Fibroblast of the aortic adventitia (primary cell): Measurements from ENCODE around the gene SAMD4A. TPM values are rescaled to one million over a fixed set of nuclear protein-coding genes. Genes with fewer than 3 reads are reported as not detected.
A peak's percentile ranks its signal among the peaks of the same experiment; 100 is the strongest.

Source experiments
- DNase-seq: peaks from one replicate; pipeline ENCODE4 v3.0.0-alpha.2; 2010; ENCODE audit warnings: low read depth
- H3K4me3 ChIP-seq: 2 replicates; pipeline ENCODE4 v1.5.1; 2011; ENCODE audit warnings: low read depth, mild to moderate bottlenecking, control low read depth, low read length, moderate library complexity
- total RNA-seq: library from RNA; depleted of rRNA; stranded (reverse); fragments of >200 nt; gene quantifications from 2 replicates; pipeline ENCODE4 v1.2.3, GENCODE V29; 2012; ENCODE audit warnings: low replicate concordance
- TF ChIP-seq, protein P1 (sequence below): IDR thresholded peaks from 2 replicates; pipeline ENCODE4 v1.5.1; 2011; ENCODE audit warnings: mild to moderate bottlenecking, low read length, control low read depth, inconsistent platforms; ENCODE audit not compliant: insufficient read depth

SAMD4A gene
- total RNA-seq, 1 donor, result 20.1 TPM

DNA sequence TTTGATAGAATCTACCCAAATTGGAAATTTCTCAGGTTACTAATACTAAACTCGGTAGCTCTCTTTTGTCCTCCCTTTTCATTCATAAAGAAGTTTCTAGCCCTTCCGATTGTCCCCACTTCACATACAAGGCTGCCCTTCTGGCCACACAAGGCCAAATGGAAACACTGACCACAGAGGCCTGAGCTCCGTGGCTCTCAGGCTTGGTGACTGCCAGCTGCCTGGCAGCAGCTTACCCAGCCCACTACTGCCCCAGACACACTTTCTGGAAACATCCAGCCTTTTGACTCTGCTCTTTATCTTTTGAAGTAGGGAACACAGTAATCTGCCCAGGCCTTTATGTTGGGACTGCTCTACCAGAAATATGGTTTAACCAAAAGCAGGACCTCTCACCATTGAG is 168.5 kb downstream of the SAMD4A start:
- no peak overlapping the region for H3K4me3 ChIP-seq
- TF ChIP-seq, protein P1, sequence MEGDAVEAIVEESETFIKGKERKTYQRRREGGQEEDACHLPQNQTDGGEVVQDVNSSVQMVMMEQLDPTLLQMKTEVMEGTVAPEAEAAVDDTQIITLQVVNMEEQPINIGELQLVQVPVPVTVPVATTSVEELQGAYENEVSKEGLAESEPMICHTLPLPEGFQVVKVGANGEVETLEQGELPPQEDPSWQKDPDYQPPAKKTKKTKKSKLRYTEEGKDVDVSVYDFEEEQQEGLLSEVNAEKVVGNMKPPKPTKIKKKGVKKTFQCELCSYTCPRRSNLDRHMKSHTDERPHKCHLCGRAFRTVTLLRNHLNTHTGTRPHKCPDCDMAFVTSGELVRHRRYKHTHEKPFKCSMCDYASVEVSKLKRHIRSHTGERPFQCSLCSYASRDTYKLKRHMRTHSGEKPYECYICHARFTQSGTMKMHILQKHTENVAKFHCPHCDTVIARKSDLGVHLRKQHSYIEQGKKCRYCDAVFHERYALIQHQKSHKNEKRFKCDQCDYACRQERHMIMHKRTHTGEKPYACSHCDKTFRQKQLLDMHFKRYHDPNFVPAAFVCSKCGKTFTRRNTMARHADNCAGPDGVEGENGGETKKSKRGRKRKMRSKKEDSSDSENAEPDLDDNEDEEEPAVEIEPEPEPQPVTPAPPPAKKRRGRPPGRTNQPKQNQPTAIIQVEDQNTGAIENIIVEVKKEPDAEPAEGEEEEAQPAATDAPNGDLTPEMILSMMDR, result no peak
- no peak for DNase-seq

DNA sequence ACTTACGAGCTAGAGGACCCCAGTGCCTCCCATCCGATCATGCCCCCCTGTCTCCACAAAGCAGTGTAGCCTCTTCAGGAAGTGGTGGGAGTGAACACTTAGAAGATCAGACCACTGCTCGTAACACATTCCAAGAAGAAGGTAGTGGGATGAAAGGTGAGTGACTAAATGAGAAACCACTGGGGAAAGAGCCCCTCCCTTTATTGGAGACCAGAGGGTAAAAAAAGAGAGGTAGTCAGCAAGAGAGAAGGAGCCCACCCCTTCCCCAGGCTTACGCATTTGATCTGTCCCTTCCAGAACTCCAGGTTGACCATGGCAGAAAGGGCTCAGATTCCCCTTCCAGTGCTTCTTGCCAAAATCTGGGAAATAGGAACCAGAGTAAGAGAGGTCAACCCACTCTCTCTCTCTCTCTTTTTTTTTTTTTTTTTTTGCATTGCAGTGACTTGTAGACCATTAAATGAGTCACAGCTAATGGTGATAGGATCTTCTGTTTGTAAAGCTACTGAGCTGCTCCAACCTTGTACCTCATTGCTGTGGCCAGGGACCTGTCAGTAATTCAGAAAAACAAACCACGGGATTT is 170.3 kb downstream of the SAMD4A start:
- H3K4me3 ChIP-seq, result no peak overlapping the region
- TF ChIP-seq, protein P1, result no peak
- DNase-seq, result peak; percentile 61

DNA sequence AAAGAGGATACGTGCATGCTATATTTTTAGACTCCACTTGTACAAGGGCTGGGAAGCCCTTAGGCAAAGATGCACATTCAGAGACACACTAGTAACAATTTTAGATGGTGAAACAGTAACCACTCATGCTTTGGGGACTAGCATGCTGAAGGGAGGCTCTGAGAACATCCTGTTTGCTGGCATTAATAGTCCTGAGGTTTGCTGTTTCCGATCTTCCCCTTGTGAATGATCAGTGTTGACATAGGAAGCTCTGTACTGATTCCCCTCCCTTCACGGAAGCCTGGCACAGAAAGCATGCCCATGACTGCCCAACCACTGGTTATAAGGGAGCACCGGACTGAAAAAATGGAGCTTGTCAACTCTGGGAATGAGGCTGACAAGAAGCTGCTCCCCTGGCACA is 171.1 kb downstream of the SAMD4A start:
- no peak overlapping the region for H3K4me3 ChIP-seq
- TF ChIP-seq, protein P1, result no peak
- DNase-seq, result no peak

DNA sequence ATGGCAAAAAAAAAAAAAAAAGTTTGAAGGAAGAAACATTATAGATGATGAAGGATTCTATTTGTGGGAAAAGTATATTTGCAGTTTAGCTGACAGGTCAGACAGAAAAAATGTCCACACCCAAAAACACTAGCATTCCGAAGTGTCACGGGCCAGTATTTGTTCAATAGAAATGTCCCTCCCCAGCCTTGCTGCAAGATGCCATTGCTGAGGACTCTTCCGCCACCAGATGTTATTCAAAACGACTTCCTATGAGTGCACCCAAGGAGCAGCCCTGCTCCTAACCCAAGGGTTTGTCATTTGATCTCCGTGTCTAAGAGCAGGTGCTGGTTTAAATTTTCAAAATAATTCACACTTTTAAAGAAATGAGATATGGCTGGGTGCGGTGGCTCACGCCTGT is 172.6 kb downstream of the SAMD4A start:
- no peak for DNase-seq
- TF ChIP-seq, protein P1, result no peak

DNA sequence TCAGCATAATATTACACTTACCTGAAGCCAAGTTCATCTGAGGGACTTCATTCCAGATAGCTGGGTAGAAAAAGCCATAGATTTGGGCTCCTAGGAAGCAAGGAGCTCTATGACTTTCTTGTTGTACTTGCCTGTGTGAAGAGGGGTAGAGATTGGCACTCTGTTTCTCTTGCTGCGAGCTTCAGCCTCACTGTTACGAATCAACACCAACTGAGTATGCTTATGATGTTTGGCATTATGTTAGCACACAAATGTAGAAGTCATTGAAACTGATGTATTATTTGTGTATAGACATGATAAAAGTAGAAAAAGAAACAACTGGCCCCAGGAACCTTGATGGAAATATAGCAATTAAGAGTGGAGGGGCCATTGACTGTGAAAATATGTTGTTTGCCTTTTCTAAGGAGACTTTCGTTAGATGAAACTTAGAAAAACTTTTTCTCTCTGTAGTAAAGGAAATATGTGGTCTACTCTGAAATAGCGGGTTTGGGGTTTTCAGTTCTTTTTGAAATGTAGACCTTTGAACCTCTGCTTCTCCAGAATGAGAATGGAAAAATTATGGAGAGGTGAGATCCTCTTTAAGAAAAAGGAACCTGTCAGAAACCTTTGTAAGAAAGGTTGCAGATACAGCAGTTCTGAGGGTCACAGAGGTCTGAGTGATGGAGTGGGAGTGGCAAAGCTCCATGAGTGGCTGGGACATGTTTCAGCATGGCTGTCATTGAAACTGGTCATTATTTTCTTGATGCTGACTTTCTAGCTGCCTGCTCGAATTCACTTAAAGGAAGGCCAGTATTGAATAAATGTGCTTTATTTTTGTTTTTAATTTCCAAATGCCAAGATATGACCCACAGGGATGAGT is 175.8 kb downstream of the SAMD4A start:
- no peak overlapping the region for H3K4me3 ChIP-seq
- no peak for DNase-seq
- TF ChIP-seq, protein P1, result no peak

More for the DNA sequence above, 172.6 kb downstream of the SAMD4A start:
- H3K4me3 ChIP-seq, result no peak overlapping the region

DNA sequence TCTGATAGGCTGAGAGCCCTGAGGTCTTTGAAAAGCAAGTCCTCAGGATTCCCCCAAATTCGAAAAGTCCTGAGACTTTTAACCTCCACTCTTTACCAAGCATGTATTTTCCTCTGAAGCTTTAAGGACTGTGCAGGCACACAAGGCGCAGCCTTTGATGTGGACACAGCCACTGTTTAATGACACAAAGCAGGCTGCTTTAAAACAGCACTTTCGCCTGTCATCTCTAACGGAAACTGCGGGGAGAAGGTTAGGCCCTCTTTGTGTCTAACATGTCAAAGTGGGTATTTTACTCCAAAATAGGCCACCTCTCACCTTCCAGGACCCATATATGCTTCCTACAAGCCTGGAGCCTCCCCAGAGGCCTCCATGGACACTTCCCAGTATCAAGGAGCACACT is 176.5 kb downstream of the SAMD4A start:
- DNase-seq, result no peak
- no peak overlapping the region for H3K4me3 ChIP-seq
- TF ChIP-seq, protein P1, result no peak
